ENCODE measurements around the gene SLC22A5.
"Not testable (repeated sequence)": the region's sequence is repeated elsewhere in the genome, so short reads cannot be mapped to it uniquely, and the experiment has no call there.

The SLC22A5 gene

GRCh38 chr5:132411304-132412013 lies 41.9 kb downstream of the SLC22A5 start:
- no peak for DNase-seq (ENCODE audit: low read depth in 2 of 2)

- no peak for DNase-seq (ENCODE audit: low read depth in 2 of 2)
These were observed 44.1 kb downstream of the SLC22A5 start for GRCh38 chr5:132413567-132413966.

GRCh38 chr5:132414634-132415378 lies 45.3 kb downstream of the SLC22A5 start:
- DNase-seq (ENCODE audit: low read depth in 2 of 2): no peak

GRCh38 chr5:132415516-132415915 lies 46.0 kb downstream of the SLC22A5 start:
- DNase-seq (ENCODE audit: low read depth in 2 of 2): not testable (repeated sequence)

GRCh38 chr5:132416306-132417009 lies 46.9 kb downstream of the SLC22A5 start:
- no peak for DNase-seq (ENCODE audit: low read depth in 2 of 2)

GRCh38 chr5:132417010-132417439 lies 47.5 kb downstream of the SLC22A5 start:
- no peak for DNase-seq (ENCODE audit: low read depth in 2 of 2)

GRCh38 chr5:132417461-132417860 lies 48.0 kb downstream of the SLC22A5 start:
- DNase-seq (ENCODE audit: low read depth in 2 of 2): no peak

GRCh38 chr5:132417889-132418485 lies 48.5 kb downstream of the SLC22A5 start:
- DNase-seq (ENCODE audit: low read depth in 2 of 2): no peak

- DNase-seq (ENCODE audit: low read depth in 2 of 2): no peak
These were observed 49.4 kb downstream of the SLC22A5 start for GRCh38 chr5:132418881-132419280.

GRCh38 chr5:132419502-132420468 lies 50.3 kb downstream of the SLC22A5 start:
- no peak for DNase-seq (ENCODE audit: low read depth in 2 of 2)

- DNase-seq (ENCODE audit: low read depth in 2 of 2): no peak
These were observed 51.3 kb downstream of the SLC22A5 start for GRCh38 chr5:132420706-132421272.

- no peak for DNase-seq (ENCODE audit: low read depth in 2 of 2)
These were observed 52.0 kb downstream of the SLC22A5 start for GRCh38 chr5:132421462-132421861.

- no peak for DNase-seq (ENCODE audit: low read depth in 2 of 2)
These were observed 53.4 kb downstream of the SLC22A5 start for GRCh38 chr5:132422720-132423437.

GRCh38 chr5:132423438-132423898 lies 54.0 kb downstream of the SLC22A5 start:
- no peak for DNase-seq (ENCODE audit: low read depth in 2 of 2)

GRCh38 chr5:132424167-132424880 lies 54.8 kb downstream of the SLC22A5 start:
- DNase-seq (ENCODE audit: low read depth in 2 of 2): no peak

- DNase-seq (ENCODE audit: low read depth in 2 of 2): peak; percentile 36 to 71
These were observed 55.8 kb downstream of the SLC22A5 start for GRCh38 chr5:132425009-132425937.

- no peak for DNase-seq (ENCODE audit: low read depth in 2 of 2)
These were observed 56.5 kb downstream of the SLC22A5 start for GRCh38 chr5:132425975-132426524.
